Muscle layer of colon (tissue), 2 donors: ENCODE data around the gene TESK2.
"Not testable (repeated sequence)": the region's sequence is repeated elsewhere in the genome, so short reads cannot be mapped to it uniquely, and the experiment has no call there.

Source experiments
- H3K27ac ChIP-seq: one replicate; pipeline ENCODE4 v1.7.0; 2013; ENCODE audit warnings: low read depth, mild to moderate bottlenecking, low read length, moderate library complexity
- H3K27me3 ChIP-seq, 2 donors: one replicate each; pipeline ENCODE4 v1.7.0; 2013; ENCODE audit warnings: low read length in 2 of 2, mild to moderate bottlenecking in 2 of 2; ENCODE audit not compliant: insufficient read depth in 2 of 2, control insufficient read depth in 1 of 2
- H3K36me3 ChIP-seq: one replicate; pipeline ENCODE4 v1.7.0; 2013; ENCODE audit warnings: mild to moderate bottlenecking, low read length; ENCODE audit not compliant: insufficient read depth
- H3K4me1 ChIP-seq: one replicate; pipeline ENCODE4 v1.7.0; 2013; ENCODE audit warnings: mild to moderate bottlenecking, low read length; ENCODE audit not compliant: insufficient read depth
- H3K4me3 ChIP-seq, 2 donors: one replicate each; pipeline ENCODE4 v1.7.0; 2013; ENCODE audit warnings: low read length in 2 of 2, low read depth in 1 of 2, mild to moderate bottlenecking in 1 of 2, moderate library complexity in 1 of 2
- H3K9ac ChIP-seq: one replicate; pipeline ENCODE4 v1.7.0; 2013; ENCODE audit warnings: low read length
- H3K9me3 ChIP-seq: one replicate; pipeline ENCODE4 v1.7.0; 2013; ENCODE audit warnings: mild to moderate bottlenecking, low read length
- donor health status: abdominal sarcoma.
- donor health status: Adenocarcinoma of cecum.

TESK2 gene

DNA sequence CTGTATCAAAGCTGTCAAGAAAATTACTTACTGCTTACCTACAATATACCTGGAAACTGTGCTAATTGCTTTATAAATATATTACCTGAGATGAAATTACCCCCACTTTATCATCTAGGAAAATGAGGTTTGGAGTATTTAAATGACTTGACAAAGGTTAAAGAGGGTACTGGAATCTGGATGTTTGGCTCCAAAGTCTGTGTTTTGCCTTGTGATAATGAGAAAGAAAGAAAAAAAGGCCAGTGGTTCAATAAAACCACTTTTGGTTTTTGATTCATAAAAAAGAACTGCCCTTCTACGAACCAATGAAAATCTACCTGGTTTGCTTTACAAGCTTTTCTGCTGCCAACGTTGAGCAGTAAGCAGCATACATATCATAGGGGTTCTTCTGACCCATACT lies 89.4 kb downstream of the TESK2 start:
- Histone ChIP-seq H3K9me3 (no peaks in the 10 kb centered on the region), H3K27ac (no peak overlapping the region), H3K9ac (no peak overlapping the region), H3K4me1 (no peaks in the 10 kb centered on the region), H3K27me3 (no peaks in the 10 kb centered on the region), H3K4me3 (no peak overlapping the region), H3K36me3 (no peaks in the 10 kb centered on the region)

DNA sequence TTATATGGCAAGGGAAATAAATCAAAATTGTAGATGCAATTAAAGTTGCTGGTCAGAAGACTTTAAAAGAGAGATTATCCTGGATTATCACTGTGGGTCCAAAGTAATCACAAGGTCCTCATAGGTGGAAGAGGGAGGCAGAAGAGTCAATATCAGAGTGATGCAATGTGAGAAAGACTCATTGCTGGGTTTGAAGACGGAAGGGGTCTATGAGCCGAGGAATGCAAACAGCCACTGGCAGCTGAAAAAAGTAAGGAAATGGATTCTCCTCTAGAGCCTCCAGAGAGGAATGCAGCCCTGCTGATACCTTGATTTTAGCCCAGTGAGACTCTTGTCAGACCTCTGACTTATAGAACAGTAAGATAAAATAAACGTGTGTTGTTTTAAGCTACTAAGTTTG lies 90.9 kb downstream of the TESK2 start:
- Histone ChIP-seq H3K9ac (no peak overlapping the region), H3K27ac (no peak overlapping the region), H3K4me1 (no peaks in the 10 kb centered on the region), H3K9me3 (no peaks in the 10 kb centered on the region), H3K4me3 (no peak overlapping the region), H3K36me3 (no peaks in the 10 kb centered on the region), H3K27me3 (no peaks in the 10 kb centered on the region)

DNA sequence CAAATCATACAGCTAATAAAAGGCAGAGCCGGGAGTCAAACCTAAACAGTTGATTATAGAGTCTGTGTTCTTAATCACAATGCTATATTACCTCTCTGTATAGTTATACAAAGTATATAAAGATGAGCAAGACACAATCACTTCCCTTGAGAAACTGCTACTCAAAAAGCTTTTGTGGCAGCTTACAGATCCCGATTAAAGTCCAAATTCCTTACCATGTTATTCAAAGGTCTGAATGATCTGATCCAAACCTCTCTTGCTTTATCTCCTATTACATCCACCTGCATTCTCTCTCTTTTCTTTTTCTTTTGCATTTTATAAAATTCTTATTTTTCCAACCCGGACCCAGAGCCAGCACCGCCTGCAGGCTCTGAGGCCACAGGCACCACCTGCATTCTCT lies 93.7 kb downstream of the TESK2 start:
- H3K4me3 ChIP-seq = no peak overlapping the region
- H3K9ac ChIP-seq = no peak overlapping the region
- no peaks in the 10 kb centered on the region for H3K4me1 ChIP-seq
- no peak overlapping the region for H3K27ac ChIP-seq
- H3K9me3 ChIP-seq = no peaks in the 10 kb centered on the region
- H3K36me3 ChIP-seq = no peaks in the 10 kb centered on the region
- H3K27me3 ChIP-seq = no peaks in the 10 kb centered on the region

DNA sequence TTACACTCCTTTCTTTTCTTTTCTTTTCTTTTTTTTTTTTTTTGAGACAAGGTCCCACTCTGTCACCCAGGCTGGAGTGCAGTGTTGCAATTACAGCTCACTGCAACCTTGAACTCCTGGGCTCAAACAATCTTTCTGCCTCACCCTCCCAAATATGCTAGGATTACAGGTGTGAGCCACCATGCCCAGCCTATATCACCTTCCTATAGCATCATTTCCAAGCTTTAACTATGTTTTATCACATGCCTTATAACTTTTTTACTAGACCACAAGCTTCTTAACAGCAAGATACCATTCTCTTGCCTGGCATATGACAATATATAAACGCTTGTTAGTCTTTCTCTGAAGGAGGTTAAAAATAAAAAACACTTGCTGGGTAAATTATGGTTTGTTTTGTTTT lies 95.4 kb downstream of the TESK2 start:
- Histone ChIP-seq H3K27ac (no peak overlapping the region), H3K27me3 (no peaks in the 10 kb centered on the region), H3K4me3 (no peak overlapping the region), H3K36me3 (no peaks in the 10 kb centered on the region), H3K9ac (no peak overlapping the region), H3K9me3 (no peaks in the 10 kb centered on the region), H3K4me1 (no peaks in the 10 kb centered on the region)

DNA sequence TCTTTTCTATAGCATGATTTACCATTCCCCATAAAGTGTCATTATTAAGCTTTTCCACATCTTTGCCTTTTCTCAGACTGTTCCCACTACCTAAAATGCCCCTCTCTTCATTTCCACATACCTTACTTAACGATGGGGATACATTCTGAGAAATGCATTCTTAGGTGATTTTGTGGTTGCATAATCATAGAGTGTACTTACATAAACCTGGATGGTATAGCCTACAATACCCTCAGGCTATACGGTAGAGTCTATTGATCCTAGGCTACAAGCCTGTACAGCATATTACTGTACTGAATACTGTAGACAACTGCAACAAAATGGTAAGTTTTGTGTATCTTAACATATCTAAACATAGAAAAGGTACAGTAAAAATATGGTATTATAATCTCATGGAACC lies 95.9 kb downstream of the TESK2 start:
- H3K4me3 ChIP-seq = no peak overlapping the region
- no peaks in the 10 kb centered on the region for H3K9me3 ChIP-seq
- H3K27ac ChIP-seq = no peak overlapping the region
- H3K4me1 ChIP-seq = no peaks in the 10 kb centered on the region
- no peaks in the 10 kb centered on the region for H3K36me3 ChIP-seq
- no peaks in the 10 kb centered on the region for H3K27me3 ChIP-seq
- no peak overlapping the region for H3K9ac ChIP-seq

DNA sequence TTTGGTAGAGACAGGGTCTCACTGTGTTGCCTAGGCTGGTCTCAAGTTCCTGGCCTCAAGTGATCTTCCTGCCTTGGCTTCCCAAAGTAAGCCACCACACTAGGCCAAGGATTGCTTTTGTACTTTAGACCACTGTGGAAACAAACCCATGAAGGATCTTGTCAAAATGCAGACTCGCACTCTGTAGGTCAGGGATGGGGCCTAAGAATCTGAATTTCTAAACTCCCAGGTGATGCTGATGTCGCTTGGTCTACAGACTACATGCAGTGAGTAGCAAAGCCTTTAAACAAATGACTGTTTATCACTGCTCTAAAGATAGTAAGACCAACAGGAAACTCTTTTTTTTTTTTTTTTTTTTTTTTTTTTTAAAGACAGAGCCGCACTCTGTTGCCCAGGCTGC lies 96.6 kb downstream of the TESK2 start:
- Histone ChIP-seq H3K36me3 (no peaks in the 10 kb centered on the region), H3K27me3 (no peaks in the 10 kb centered on the region), H3K4me3 (no peak overlapping the region), H3K9ac (no peak overlapping the region), H3K9me3 (no peaks in the 10 kb centered on the region), H3K4me1 (no peaks in the 10 kb centered on the region), H3K27ac (no peak overlapping the region)

DNA sequence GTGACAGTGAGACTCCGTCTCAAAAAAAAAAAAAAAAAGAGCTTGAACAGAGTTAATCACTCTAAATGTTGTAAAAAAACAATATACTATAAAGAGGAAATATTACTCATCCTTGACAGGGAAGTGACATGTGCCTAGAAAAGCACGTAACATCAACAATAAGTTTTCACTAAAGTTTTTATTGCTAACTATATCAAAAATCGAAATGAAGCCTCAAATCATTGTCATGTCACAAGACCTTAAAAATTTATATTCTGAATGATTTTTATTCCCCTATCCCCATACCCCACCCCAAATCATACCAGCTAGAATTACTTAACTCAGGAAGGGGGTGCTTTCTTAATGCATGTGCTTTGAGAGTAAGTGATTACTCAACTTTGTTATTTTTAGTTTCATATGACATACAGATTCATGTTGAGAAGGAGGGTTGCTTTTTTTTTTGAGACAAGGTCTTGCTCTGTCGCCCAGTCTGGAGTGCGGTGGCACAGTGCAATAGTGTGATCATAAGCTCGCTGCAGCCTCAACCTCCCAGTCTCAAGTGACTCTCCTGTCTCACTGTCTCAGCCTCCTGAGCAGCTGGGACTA lies 97.2 kb downstream of the TESK2 start:
- Histone ChIP-seq H3K4me3 (no peak overlapping the region), H3K27me3 (no peaks in the 10 kb centered on the region), H3K9me3 (no peaks in the 10 kb centered on the region), H3K4me1 (no peaks in the 10 kb centered on the region), H3K27ac (no peak overlapping the region), H3K9ac (no peak overlapping the region), H3K36me3 (no peaks in the 10 kb centered on the region)

DNA sequence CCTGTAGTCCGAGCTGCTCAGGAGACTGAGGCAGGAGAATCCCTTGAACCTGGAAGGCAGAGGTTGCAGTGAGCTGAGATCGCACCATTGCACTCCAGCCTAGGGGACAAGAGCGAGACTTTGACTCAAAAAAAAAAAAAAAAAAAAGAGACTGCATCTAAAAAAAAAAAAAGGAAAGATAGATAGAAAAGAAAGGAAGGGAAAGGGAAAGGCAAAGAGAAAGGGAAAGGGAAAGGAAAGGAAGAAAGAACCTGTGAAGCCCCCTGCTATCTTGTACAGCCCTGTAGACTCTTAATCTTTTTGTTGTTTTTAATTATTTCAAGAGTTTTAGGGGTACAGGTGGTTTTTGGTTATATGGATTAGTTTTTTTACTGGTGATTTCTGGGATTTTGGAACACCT lies 104.7 kb downstream of the TESK2 start:
- H3K27ac ChIP-seq = no peak overlapping the region
- no peak overlapping the region for H3K9ac ChIP-seq
- H3K27me3 ChIP-seq = no peaks in the 10 kb centered on the region
- no peak overlapping the region for H3K4me3 ChIP-seq
- H3K9me3 ChIP-seq = no peaks in the 10 kb centered on the region
- no peaks in the 10 kb centered on the region for H3K36me3 ChIP-seq
- no peaks in the 10 kb centered on the region for H3K4me1 ChIP-seq

DNA sequence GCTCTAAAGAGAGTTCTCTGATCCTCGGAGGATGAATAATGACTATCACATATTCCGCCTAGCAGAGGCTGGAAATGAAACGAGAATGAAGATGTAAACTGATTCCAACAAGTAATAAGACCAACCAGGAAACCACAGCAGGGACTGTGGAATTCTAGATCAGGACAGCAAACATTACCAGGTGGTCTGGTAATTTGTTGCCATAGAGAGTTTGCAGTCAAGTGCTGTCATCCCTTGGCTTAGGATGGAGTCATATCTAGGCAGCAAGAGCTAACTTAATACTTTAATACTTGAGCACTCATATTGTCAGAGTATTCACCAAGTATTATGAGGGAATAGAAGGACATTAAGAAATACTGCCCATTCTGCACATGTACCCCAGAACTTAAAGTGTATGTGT lies 105.7 kb downstream of the TESK2 start:
- Histone ChIP-seq H3K36me3 (no peaks in the 10 kb centered on the region), H3K27me3 (no peaks in the 10 kb centered on the region), H3K9me3 (no peaks in the 10 kb centered on the region), H3K27ac (no peak overlapping the region), H3K4me3 (no peak overlapping the region), H3K9ac (no peak overlapping the region), H3K4me1 (no peaks in the 10 kb centered on the region)

DNA sequence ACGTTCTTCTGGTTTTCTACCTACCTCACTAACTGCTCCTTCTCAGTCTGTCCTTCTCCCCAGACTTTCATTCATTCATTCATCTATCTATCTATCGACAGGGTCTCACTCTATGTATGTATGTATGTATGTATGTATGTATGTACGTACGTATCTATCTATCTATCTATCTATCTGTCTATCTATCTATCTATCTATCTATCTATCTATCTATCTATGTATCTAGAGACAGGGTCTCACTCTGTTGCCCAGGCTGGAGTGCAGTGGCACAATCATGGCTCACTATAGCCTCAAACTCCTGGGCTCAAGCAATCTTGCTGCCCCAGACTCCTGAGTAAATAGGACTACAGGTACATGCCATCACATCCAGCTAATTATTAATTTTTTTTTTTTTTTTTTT lies 106.8 kb downstream of the TESK2 start:
- not testable (repeated sequence) for H3K4me1 ChIP-seq, H3K4me3 ChIP-seq, H3K27me3 ChIP-seq, H3K9ac ChIP-seq, H3K27ac ChIP-seq, H3K36me3 ChIP-seq, H3K9me3 ChIP-seq

DNA sequence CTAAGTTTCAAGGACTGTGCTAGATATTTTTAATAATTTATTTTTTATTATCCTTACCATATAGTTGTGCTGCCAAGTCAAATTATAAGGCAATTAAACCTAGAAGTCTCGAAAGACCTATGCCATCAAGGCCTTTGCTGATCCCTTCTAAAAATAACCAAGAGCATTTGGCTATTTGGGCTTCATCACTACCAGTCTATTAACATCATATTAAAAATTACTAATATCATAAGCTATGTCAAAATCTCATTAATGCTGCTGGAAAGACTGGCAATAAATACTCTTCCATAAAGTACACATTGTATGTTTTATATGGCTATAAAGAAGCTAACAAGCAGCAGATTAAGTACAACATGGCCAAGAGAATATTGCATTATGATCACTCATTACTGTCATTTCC lies 107.8 kb downstream of the TESK2 start:
- no peaks in the 10 kb centered on the region for H3K27me3 ChIP-seq
- no peak overlapping the region for H3K27ac ChIP-seq
- no peak overlapping the region for H3K9ac ChIP-seq
- no peak overlapping the region for H3K4me3 ChIP-seq
- H3K36me3 ChIP-seq = no peaks in the 10 kb centered on the region
- no peaks in the 10 kb centered on the region for H3K9me3 ChIP-seq
- no peaks in the 10 kb centered on the region for H3K4me1 ChIP-seq

DNA sequence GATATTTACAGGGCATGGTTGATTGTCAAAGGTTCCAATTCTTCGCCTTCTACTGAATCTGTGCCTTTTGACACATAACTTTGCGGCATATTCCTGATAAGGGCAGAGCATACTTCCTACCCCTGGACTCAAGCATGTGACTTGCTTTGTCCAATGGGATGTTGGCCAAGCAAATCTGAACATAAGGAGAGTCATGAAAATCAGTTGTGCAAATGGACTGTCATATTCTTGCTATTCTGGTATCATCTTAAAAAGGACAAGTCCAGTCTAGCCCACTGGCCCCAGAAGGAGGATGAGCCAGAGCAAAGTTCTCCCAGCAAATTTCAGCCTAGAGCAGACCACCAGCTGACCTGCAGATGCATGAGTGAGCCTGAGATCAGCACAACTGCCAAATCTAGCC lies 109.7 kb downstream of the TESK2 start:
- Histone ChIP-seq H3K4me3 (no peak overlapping the region), H3K4me1 (peaks cover 5% of the 10 kb centered on the region), H3K27me3 (no peaks in the 10 kb centered on the region), H3K9ac (no peak overlapping the region), H3K27ac (no peak overlapping the region), H3K36me3 (no peaks in the 10 kb centered on the region), H3K9me3 (no peaks in the 10 kb centered on the region)
